GM10266 (cell line): ENCODE results near the gene RBFOX2.
"Not testable (repeated sequence)": the region's sequence is repeated elsewhere in the genome, so short reads cannot be mapped to it uniquely, and the experiment has no call there.

Experiments used
- DNase-seq: peaks from one replicate; pipeline ENCODE4 v3.0.0; 2012; ENCODE audit errors: extremely low spot score
- CTCF ChIP-seq: IDR thresholded peaks from 2 replicates; pipeline ENCODE4 v1.5.1; 2012; ENCODE audit warnings: mild to moderate bottlenecking, low read depth; ENCODE audit not compliant: control insufficient read depth, insufficient read depth; ENCODE audit errors: missing control alignments

Gene RBFOX2

GRCh38 chr22:35809816-35810215 lies 218.8 kb downstream of the RBFOX2 start:
- no peak for DNase-seq
- no peak for TF ChIP-seq CTCF

- no peak for DNase-seq
- TF ChIP-seq CTCF = no peak
Measured at GRCh38 chr22:35808377-35808776, 220.2 kb downstream of the RBFOX2 start.

- not testable (repeated sequence) for DNase-seq
Measured at GRCh38 chr22:35806668-35807067, 222.0 kb downstream of the RBFOX2 start.

- no peak for TF ChIP-seq CTCF
- no peak for DNase-seq
Measured at GRCh38 chr22:35805466-35805865, 223.2 kb downstream of the RBFOX2 start.

GRCh38 chr22:35804421-35804820 lies 224.2 kb downstream of the RBFOX2 start:
- no peak for TF ChIP-seq CTCF
- DNase-seq = no peak

GRCh38 chr22:35802885-35803284 lies 225.7 kb downstream of the RBFOX2 start:
- no peak for DNase-seq
- no peak for TF ChIP-seq CTCF

- DNase-seq = not testable (repeated sequence)
Measured at GRCh38 chr22:35801301-35801700, 227.3 kb downstream of the RBFOX2 start.

GRCh38 chr22:35799150-35799549 lies 229.5 kb downstream of the RBFOX2 start:
- no peak for DNase-seq
- TF ChIP-seq CTCF = no peak
